SK-N-SH (cell line): ENCODE data around the gene TBL2. TPM values are rescaled to one million over a fixed set of nuclear protein-coding genes. Genes with fewer than 3 reads are reported as not detected.
"Not testable (repeated sequence)": the region's sequence is repeated elsewhere in the genome, so short reads cannot be mapped to it uniquely, and the experiment has no call there.

ENCODE experiments used
- CTCF ChIA-PET: fragments of 300-600, 350-600 bp; formaldehyde crosslinking; extraction: SDS; loops from one replicate; lab custom pipeline; 2021; lab: Yijun Ruan, JAX
- POLR2A ChIA-PET: fragments of 350-600 bp; sonication (Branson Sonifier 250); formaldehyde crosslinking; extraction: SDS; loops from one replicate; lab custom pipeline; 2020; ENCODE audit warnings: antibody characterized with exemption, inconsistent platforms; lab: Yijun Ruan, JAX
- DNase-seq: peaks from one replicate; pipeline ENCODE4 v3.0.0; 2012
- H2AFZ ChIP-seq: fragments of 200-600 bp; sonication (generic); 2 replicates; pipeline ENCODE4 v1.8.1; 2016; ENCODE audit warnings: antibody characterized with exemption, mild to moderate bottlenecking, low read depth
- H3F3A ChIP-seq: fragments of 200-600 bp; sonication (generic); replicated peaks from 2 replicates; pipeline ENCODE3; 2016; ENCODE audit warnings: antibody characterized with exemption, mild to moderate bottlenecking; ENCODE audit not compliant: insufficient read depth
- H3K27ac ChIP-seq, 2 experiments: fragments of 200-500 bp in 1 of 2; fragments of 200-600 bp in 1 of 2; sonication (Bioruptor generic) in 1 of 2; sonication (generic), shearing (Covaris generic) in 1 of 2; 2 replicates each; pipeline versions ENCODE4 v1.5.1 to v1.6.1; 2014 to 2016; ENCODE audit warnings: low read depth in 2 of 2, inconsistent platforms in 1 of 2, low read length in 1 of 2, mild to moderate bottlenecking in 1 of 2, mixed read lengths in 1 of 2
- H3K27me3 ChIP-seq: fragments of 200-600 bp; sonication (generic), shearing (Covaris generic); 2 replicates; pipeline ENCODE4 v1.6.1; 2016; ENCODE audit warnings: mixed run types; ENCODE audit not compliant: insufficient read depth
- H3K36me3 ChIP-seq, 2 experiments: fragments of 200-500 bp in 1 of 2; fragments of 200-600 bp in 1 of 2; sonication (Bioruptor generic) in 1 of 2; sonication (generic) in 1 of 2; replicated peaks in 1 of 2; 2 replicates each; pipeline versions ENCODE3 to v1.5.1; 2014 to 2016; ENCODE audit warnings: low read length in 1 of 2, mild to moderate bottlenecking in 1 of 2; ENCODE audit not compliant: insufficient read depth in 2 of 2, control insufficient read depth in 1 of 2
- H3K4me1 ChIP-seq, 2 experiments: fragments of 200-500 bp in 1 of 2; fragments of 200-600 bp in 1 of 2; sonication (Bioruptor generic) in 1 of 2; sonication (generic), shearing (Covaris generic) in 1 of 2; 2 replicates each; pipeline versions ENCODE4 v1.5.1 to v1.6.1; 2014 to 2016; ENCODE audit warnings: low read depth in 1 of 2, low read length in 1 of 2, mixed run types in 1 of 2; ENCODE audit not compliant: insufficient read depth in 2 of 2, control insufficient read depth in 1 of 2
- H3K4me2 ChIP-seq: fragments of 200-600 bp; sonication (generic), shearing (Covaris generic); 2 replicates; pipeline ENCODE4 v1.6.1; 2017; ENCODE audit warnings: mixed run types
- H3K4me3 ChIP-seq, 2 experiments: fragments of 200-500 bp in 1 of 2; fragments of 200-600 bp in 1 of 2; sonication (Bioruptor generic) in 1 of 2; sonication (generic), shearing (Covaris generic) in 1 of 2; 2 replicates each; pipeline versions ENCODE4 v1.5.1 to v1.8.1; 2014 to 2016; ENCODE audit warnings: low read depth in 2 of 2, inconsistent platforms in 1 of 2, low read length in 1 of 2, mild to moderate bottlenecking in 1 of 2, mixed read lengths in 1 of 2, moderate library complexity in 1 of 2
- H3K79me2 ChIP-seq: fragments of 200-600 bp; sonication (generic); 2 replicates; pipeline ENCODE4 v1.8.1; 2017; ENCODE audit warnings: mild to moderate bottlenecking; ENCODE audit not compliant: insufficient read depth
- H3K9ac ChIP-seq: fragments of 200-600 bp; sonication (generic); 2 replicates; pipeline ENCODE4 v1.6.1; 2017; ENCODE audit warnings: mixed run types
- H3K9me2 ChIP-seq: fragments of 200-600 bp; sonication (generic); 2 replicates; pipeline ENCODE4 v1.6.1; 2017; ENCODE audit warnings: mixed run types
- H3K9me3 ChIP-seq: fragments of 200-600 bp; sonication (generic); 2 replicates; pipeline ENCODE4 v1.6.1; 2017; ENCODE audit warnings: mixed run types, mild to moderate bottlenecking, moderate library complexity
- H4K20me1 ChIP-seq: fragments of 200-600 bp; sonication (generic); 2 replicates; pipeline ENCODE4 v1.6.1; 2017; ENCODE audit warnings: mild to moderate bottlenecking, mixed run types; ENCODE audit not compliant: insufficient read depth
- CHD2 ChIP-seq: fragments of 150-350 bp; IDR thresholded peaks from 2 replicates; pipeline ENCODE4 v1.6.1; 2018; ENCODE audit warnings: low read length; ENCODE audit not compliant: partially characterized antibody
- EP300 ChIP-seq, 2 experiments: IDR thresholded peaks; 2 replicates each; pipeline versions ENCODE4 v1.4.0 to v1.6.1; 2012; ENCODE audit warnings: borderline replicate concordance in 1 of 2, low read depth in 1 of 2, low read length in 1 of 2
- EZH2phosphoT487 ChIP-seq: fragments of 200-600 bp; sonication (generic); IDR thresholded peaks from 2 replicates; pipeline ENCODE4 v1.6.1; 2017; ENCODE audit warnings: low read depth, mixed run types, mild to moderate bottlenecking, antibody characterized with exemption, moderate library complexity, borderline replicate concordance
- FOSL2 ChIP-seq: IDR thresholded peaks from 2 replicates; pipeline ENCODE4 v1.4.0; 2012; ENCODE audit warnings: low read depth, mild to moderate bottlenecking, moderate library complexity, borderline replicate concordance
- FOXJ3 ChIP-seq: sonication (generic); formaldehyde crosslinking; IDR thresholded peaks from 2 replicates; pipeline ENCODE4 v1.5.1; 2020; ENCODE audit warnings: mild to moderate bottlenecking, missing genetic modification reagents
- FOXM1 ChIP-seq: IDR thresholded peaks from 2 replicates; pipeline ENCODE4 v1.4.0; 2012; ENCODE audit warnings: low read depth, mild to moderate bottlenecking
- JUND ChIP-seq: IDR thresholded peaks from 2 replicates; pipeline ENCODE4 v1.4.0; 2012
- PBX3 ChIP-seq: IDR thresholded peaks from 2 replicates; pipeline ENCODE4; 2012
- RAD21 ChIP-seq: IDR thresholded peaks from 2 replicates; pipeline ENCODE4 v1.6.1; 2012; ENCODE audit warnings: mild to moderate bottlenecking, low read length
- RFX5 ChIP-seq: IDR thresholded peaks from 2 replicates; pipeline ENCODE4 v1.6.1; 2012; ENCODE audit warnings: mild to moderate bottlenecking, improper control_type of control experiment, low read length
- TAF1 ChIP-seq: IDR thresholded peaks from 2 replicates; pipeline ENCODE4 v1.6.1; 2012; ENCODE audit warnings: low read depth, mild to moderate bottlenecking, low read length, moderate library complexity, borderline replicate concordance
- TEAD4 ChIP-seq: IDR thresholded peaks from 2 replicates; pipeline ENCODE4 v1.4.0; 2012; ENCODE audit warnings: mild to moderate bottlenecking, borderline replicate concordance; ENCODE audit not compliant: insufficient read depth
- WGBS: methylation state at CpG from one replicate; pipeline ENCODE4 v1.1.6; 2017; ENCODE audit warnings: low lambda C conversion rate; 5-methylcytosine and 5-hydroxymethylcytosine counted together
- polyA plus RNA-seq, 3 experiments: library from polyadenylated mRNA; depleted of rRNA; stranded (reverse); fragments of >200 nt; gene quantifications; 2 replicates each; pipeline ENCODE4 v1.2.3, GENCODE V29; 2012
- TF ChIP-seq, protein P1 (sequence below): fragments of 200-600 bp; sonication (generic); IDR thresholded peaks from 2 replicates; pipeline ENCODE4 v1.6.1; 2017; ENCODE audit warnings: antibody characterized with exemption, mild to moderate bottlenecking, moderate library complexity

The TBL2 gene
- polyA plus RNA-seq, 1 of the 3 experiments (the other 2 are of a cell fraction), result 63.6 TPM

GRCh38 chr7:73526896-73527821, 51.2 kb downstream of the TBL2 start:
- 84% methylated on average over 8 of the region's 8 CpGs for WGBS
- POLR2A ChIA-PET, result no interaction called here
- Histone ChIP-seq H3K9ac (no peak overlapping the region), H3K4me1 (peaks cover 4 to 12% of the 10 kb centered on the region in 2 experiments; a peak in 2 of 4 replicates), H3K4me2 (no peak overlapping the region), H3K9me3 (no peaks in the 10 kb centered on the region), H3K9me2 (no peaks in the 10 kb centered on the region), H4K20me1 (no peaks in the 10 kb centered on the region), H3F3A (peaks cover 25% of the 10 kb centered on the region), H3K27me3 (no peaks in the 10 kb centered on the region), H2AFZ (peak overlapping the region; percentile 38), H3K36me3 (no peaks in the 10 kb centered on the region), H3K4me3 (no peak overlapping the region), H3K27ac (peak overlapping the region; percentile 17 to 37; a peak in 3 of 4 replicates), H3K79me2 (0 out of 2 replicates have a peak, but pooled peaks cover 6% of the 10 kb centered on the region)
- TF ChIP-seq FOXJ3 (CRISPR knock-in tag) (0 out of 2 replicates have a peak, but pooled peaks have one; percentile 25), JUND (no peak), EP300 (IDR thresholded peaks at IDR 0.05; ENCODE audit: borderline replicate concordance in 1 of 2, low read depth in 1 of 2, low read length in 1 of 2) (peak in 1 of 2 experiments; percentile 24; a peak in 1 of 4 replicates)
- DNase-seq, result peak; percentile 55
- CTCF ChIA-PET, result interaction anchor here (1.0 to 1.2 kb wide), 3 partner anchors 9 to 80 kb away, joined by 3 to 4 read pairs (median 3); no protein-coding TSS in a partner anchor

GRCh38 chr7:73526158-73526494, 52.3 kb downstream of the TBL2 start:
- POLR2A ChIA-PET, DNase-seq, H4K20me1 ChIP-seq, H3K27ac ChIP-seq, H3K9me3 ChIP-seq, H3K4me3 ChIP-seq, H2AFZ ChIP-seq, H3K9ac ChIP-seq, H3K36me3 ChIP-seq, H3K4me2 ChIP-seq, H3K27me3 ChIP-seq, H3K9me2 ChIP-seq: not testable (repeated sequence)
- WGBS, result 82% methylated on average over 1 of the region's 1 CpG
- Histone ChIP-seq H3F3A (peaks cover 28% of the 10 kb centered on the region), H3K79me2 (peaks cover 12% of the 10 kb centered on the region), H3K4me1 (peaks cover 4 to 12% of the 10 kb centered on the region in 2 experiments; a peak in 2 of 4 replicates)
- CTCF ChIA-PET, result interaction anchor here (1.4 kb wide), 1 partner anchor 10 kb away, joined by 3 read pairs; no protein-coding TSS in a partner anchor

DNA sequence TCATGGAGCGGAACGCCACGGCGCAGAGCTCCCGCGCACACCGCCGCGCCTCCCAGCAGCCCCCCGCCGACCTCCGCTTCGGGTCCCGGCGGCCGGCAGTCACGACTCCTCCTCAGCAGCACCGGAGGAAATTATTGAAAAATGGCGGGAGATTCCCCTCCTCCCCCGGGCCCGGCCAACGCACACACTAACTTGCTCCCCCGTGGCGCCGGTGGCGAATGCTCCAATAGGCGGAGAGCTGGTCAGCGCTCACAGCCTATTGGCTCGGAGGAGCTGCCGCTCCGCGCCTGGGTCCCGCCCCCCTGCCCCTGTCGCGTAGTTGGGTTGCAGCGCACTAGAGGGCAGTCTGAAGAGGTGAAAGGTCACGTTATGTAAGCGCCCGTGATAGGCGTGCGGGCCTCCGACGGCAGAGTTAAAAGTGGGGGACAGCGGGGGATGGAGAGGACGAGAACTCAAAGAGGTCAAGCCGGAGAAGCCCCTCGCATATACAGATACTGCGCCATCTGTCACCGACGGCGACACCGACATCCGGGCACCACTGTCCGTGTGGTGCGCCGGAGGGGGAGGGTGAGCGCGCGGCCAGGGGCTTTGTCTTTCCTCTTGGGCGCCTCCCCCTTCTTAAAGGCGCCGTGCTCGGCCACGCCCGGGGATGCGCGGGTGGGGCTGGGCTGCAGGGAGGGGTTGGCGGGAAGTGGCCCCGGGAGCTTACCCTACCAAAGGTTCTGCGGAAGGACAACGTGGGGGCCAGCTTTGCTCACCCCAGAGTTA, 56.1 kb downstream of the TBL2 start, which contains the start of gene BAZ1B:
Gene BAZ1B, minus strand, starts transcription at position 189 of the 768 bp plus-strand sequence. CDS start 360 bp downstream, outside the sequence.
- ChIA-PET POLR2A (interaction anchor here (1.2 to 1.8 kb wide), 10 partner anchors 9 to 197 kb away, joined by 3 to 13 read pairs (median 6); partner anchors contain the start of genes BCL7B and STX1A), CTCF (interaction anchor here (0.6 to 2.1 kb wide), 8 partner anchors 17 to 218 kb away, joined by 3 to 11 read pairs (median 3); no protein-coding TSS in a partner anchor)
- Histone ChIP-seq H3K4me1 (peaks cover 16 to 23% of the 10 kb centered on the region in 2 experiments), H3K4me3 (peak within 1 kb of the TSS; percentile 69 to 83), H3K9ac (peak within 1 kb of the TSS; percentile 85), H3K9me3 (no peaks in the 10 kb centered on the region), H2AFZ (peak within 1 kb of the TSS; percentile 97), H3K27ac (peak within 1 kb of the TSS; percentile 77 to 92), H3K79me2 (peaks cover 50% of the 10 kb centered on the region), H3K27me3 (no peaks in the 10 kb centered on the region), H4K20me1 (peaks cover 36% of the 10 kb centered on the region), H3K4me2 (peak within 1 kb of the TSS; percentile 94), H3K36me3 (peaks cover 9 to 25% of the 10 kb centered on the region in 2 experiments), H3K9me2 (no peaks in the 10 kb centered on the region), H3F3A (peaks cover 29% of the 10 kb centered on the region)
- under 1% methylated on average over 49 of the region's 71 CpGs for WGBS
- DNase-seq, result peak; percentile 100
- TF ChIP-seq TAF1, result peak; percentile 92
- no peak for TF ChIP-seq JUND
- no peak for TF ChIP-seq EZH2phosphoT487
- TF ChIP-seq, protein P1, sequence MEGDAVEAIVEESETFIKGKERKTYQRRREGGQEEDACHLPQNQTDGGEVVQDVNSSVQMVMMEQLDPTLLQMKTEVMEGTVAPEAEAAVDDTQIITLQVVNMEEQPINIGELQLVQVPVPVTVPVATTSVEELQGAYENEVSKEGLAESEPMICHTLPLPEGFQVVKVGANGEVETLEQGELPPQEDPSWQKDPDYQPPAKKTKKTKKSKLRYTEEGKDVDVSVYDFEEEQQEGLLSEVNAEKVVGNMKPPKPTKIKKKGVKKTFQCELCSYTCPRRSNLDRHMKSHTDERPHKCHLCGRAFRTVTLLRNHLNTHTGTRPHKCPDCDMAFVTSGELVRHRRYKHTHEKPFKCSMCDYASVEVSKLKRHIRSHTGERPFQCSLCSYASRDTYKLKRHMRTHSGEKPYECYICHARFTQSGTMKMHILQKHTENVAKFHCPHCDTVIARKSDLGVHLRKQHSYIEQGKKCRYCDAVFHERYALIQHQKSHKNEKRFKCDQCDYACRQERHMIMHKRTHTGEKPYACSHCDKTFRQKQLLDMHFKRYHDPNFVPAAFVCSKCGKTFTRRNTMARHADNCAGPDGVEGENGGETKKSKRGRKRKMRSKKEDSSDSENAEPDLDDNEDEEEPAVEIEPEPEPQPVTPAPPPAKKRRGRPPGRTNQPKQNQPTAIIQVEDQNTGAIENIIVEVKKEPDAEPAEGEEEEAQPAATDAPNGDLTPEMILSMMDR, result 0 out of 2 replicates have a peak, but pooled peaks have one; percentile 9
- no peak for TF ChIP-seq FOSL2
- 0 out of 2 replicates have a peak, but pooled peaks have one; percentile 15 for TF ChIP-seq FOXM1
- peak; percentile 97 for TF ChIP-seq CHD2
- TF ChIP-seq RAD21, result no peak
- TF ChIP-seq TEAD4, result 0 out of 2 replicates have a peak, but pooled peaks have one; percentile 10
- TF ChIP-seq RFX5, result no peak
- peak; percentile 4 to 52; a peak in 1 of 4 replicates for TF ChIP-seq EP300 (IDR thresholded peaks at IDR 0.05; ENCODE audit: borderline replicate concordance in 1 of 2, low read depth in 1 of 2, low read length in 1 of 2)
- TF ChIP-seq PBX3, result peak; percentile 100
